ENCODE measurements around the gene CRY2. TPM values are rescaled to one million over a fixed set of nuclear protein-coding genes. Genes with fewer than 3 reads are reported as not detected.
A peak's percentile ranks its signal among the peaks of the same experiment; 100 is the strongest.

Gene CRY2
- total RNA-seq, 2 donors from 2014 or later, result 19.8 to 20.1 TPM

DNA sequence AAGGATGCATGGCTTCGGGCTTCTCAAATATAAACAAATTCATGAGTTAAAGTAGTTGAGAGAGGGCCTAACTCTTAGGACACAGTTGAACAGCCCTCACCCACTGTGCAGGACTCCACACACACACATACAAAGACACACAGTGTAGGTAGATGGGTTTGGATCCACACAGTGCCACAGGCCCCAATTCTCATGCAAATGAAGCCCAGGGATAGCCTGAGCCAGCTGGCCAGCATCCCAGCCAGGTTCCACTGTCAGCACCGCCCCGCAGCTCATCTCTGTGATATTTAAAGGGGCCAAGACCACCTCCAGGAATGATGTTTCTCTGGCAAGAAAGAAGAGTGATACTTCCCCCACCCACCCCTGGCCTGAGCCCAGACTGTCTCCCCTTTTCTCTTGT is 30.7 kb upstream of the CRY2 start:
- Mint-ChIP-seq H3K9me3 (no peaks in the 10 kb centered on the region), H3K36me3 (ENCODE audit: low read depth) (no peaks in the 10 kb centered on the region), H3K4me1 (peaks cover 3% of the 10 kb centered on the region), H3K4me3 (no peak overlapping the region), H3K27ac (no peak overlapping the region), H3K27me3 (ENCODE audit: insufficient read depth) (no peaks in the 10 kb centered on the region)
- H3K27me3 ChIP-seq (ENCODE audit: control insufficient read depth, insufficient read depth, low read length, poor library complexity, severe bottlenecking), result no peaks in the 10 kb centered on the region
- TF ChIP-seq, protein P1, sequence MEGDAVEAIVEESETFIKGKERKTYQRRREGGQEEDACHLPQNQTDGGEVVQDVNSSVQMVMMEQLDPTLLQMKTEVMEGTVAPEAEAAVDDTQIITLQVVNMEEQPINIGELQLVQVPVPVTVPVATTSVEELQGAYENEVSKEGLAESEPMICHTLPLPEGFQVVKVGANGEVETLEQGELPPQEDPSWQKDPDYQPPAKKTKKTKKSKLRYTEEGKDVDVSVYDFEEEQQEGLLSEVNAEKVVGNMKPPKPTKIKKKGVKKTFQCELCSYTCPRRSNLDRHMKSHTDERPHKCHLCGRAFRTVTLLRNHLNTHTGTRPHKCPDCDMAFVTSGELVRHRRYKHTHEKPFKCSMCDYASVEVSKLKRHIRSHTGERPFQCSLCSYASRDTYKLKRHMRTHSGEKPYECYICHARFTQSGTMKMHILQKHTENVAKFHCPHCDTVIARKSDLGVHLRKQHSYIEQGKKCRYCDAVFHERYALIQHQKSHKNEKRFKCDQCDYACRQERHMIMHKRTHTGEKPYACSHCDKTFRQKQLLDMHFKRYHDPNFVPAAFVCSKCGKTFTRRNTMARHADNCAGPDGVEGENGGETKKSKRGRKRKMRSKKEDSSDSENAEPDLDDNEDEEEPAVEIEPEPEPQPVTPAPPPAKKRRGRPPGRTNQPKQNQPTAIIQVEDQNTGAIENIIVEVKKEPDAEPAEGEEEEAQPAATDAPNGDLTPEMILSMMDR (conservative IDR thresholded peaks at IDR 0.05), result no peak
- WGBS, 2 experiments (ENCODE audit: insufficient coverage in 1 of 2, insufficient read length in 1 of 2), result 69% methylated on average over 3 of the region's 3 CpGs; no CpG with 5 or more reads in 1 of the 2 experiments
- H3K27ac ChIP-seq (ENCODE audit: low read depth, low read length), result no peak overlapping the region
- no peaks in the 10 kb centered on the region for H3K9me3 ChIP-seq (ENCODE audit: control insufficient read depth, low read length)
- no peaks in the 10 kb centered on the region for H3K4me1 ChIP-seq (ENCODE audit: control insufficient read depth, insufficient read depth, low read length)
- H3K36me3 ChIP-seq (ENCODE audit: control insufficient read depth, insufficient read depth, low read length), result peaks cover 6% of the 10 kb centered on the region
- peak; percentile 82 for DNase-seq
- no peak overlapping the region for H3K4me3 ChIP-seq (ENCODE audit: low read length)
- H3K9ac ChIP-seq (ENCODE audit: extremely low read depth, low read length, poor library complexity, severe bottlenecking), result no peak overlapping the region

DNA sequence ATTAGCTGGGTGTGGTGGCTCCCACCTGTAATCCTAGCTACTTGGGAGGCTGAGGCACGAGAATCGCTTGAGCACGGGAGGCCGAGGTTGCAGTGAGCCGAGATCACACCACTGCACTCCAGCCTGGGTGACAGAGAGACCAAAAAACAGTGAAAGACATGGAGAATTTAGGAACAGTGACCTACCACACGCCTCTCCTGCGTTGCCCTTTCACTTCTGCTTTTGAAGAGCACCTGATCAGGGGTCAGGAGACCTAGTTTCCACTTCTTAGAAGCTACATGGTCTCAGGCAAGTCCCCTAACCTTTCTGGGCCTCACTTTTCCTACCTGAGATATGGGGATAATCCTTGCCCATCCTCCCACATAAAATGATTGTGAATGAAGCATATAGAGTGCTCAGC is 30.1 kb upstream of the CRY2 start:
- H3K27ac Mint-ChIP-seq, result no peak overlapping the region
- Histone ChIP-seq H3K27ac (ENCODE audit: low read depth, low read length) (no peak overlapping the region), H3K36me3 (ENCODE audit: control insufficient read depth, insufficient read depth, low read length) (peaks cover under 1% of the 10 kb centered on the region), H3K9me3 (ENCODE audit: control insufficient read depth, low read length) (no peaks in the 10 kb centered on the region), H3K9ac (ENCODE audit: extremely low read depth, low read length, poor library complexity, severe bottlenecking) (no peak overlapping the region), H3K4me3 (ENCODE audit: low read length) (no peak overlapping the region), H3K27me3 (ENCODE audit: control insufficient read depth, insufficient read depth, low read length, poor library complexity, severe bottlenecking) (no peaks in the 10 kb centered on the region), H3K4me1 (ENCODE audit: control insufficient read depth, insufficient read depth, low read length) (no peaks in the 10 kb centered on the region)
- H3K4me3 Mint-ChIP-seq, result no peak overlapping the region
- WGBS, 2 experiments (ENCODE audit: insufficient coverage in 1 of 2, insufficient read length in 1 of 2), result 94 to 96% methylated on average over 7 of the region's 7 CpGs
- no peaks in the 10 kb centered on the region for H3K9me3 Mint-ChIP-seq
- no peaks in the 10 kb centered on the region for H3K27me3 Mint-ChIP-seq (ENCODE audit: insufficient read depth)
- TF ChIP-seq, protein P1 (conservative IDR thresholded peaks at IDR 0.05), result no peak
- peaks cover 3% of the 10 kb centered on the region for H3K4me1 Mint-ChIP-seq
- H3K36me3 Mint-ChIP-seq (ENCODE audit: low read depth), result no peaks in the 10 kb centered on the region
- no peak for DNase-seq

GRCh38 chr11:45818961-45819605 is 28.2 kb upstream of the CRY2 start:
- no peak for DNase-seq
- Mint-ChIP-seq H3K27me3 (ENCODE audit: insufficient read depth) (no peaks in the 10 kb centered on the region), H3K36me3 (ENCODE audit: low read depth) (no peaks in the 10 kb centered on the region), H3K27ac (no peak overlapping the region), H3K4me3 (no peak overlapping the region), H3K4me1 (peaks cover 3% of the 10 kb centered on the region), H3K9me3 (no peaks in the 10 kb centered on the region)
- WGBS, 2 experiments (ENCODE audit: insufficient coverage in 1 of 2, insufficient read length in 1 of 2), result 86 to 91% methylated on average over 4 to 6 of the region's 6 CpGs
- H3K27me3 ChIP-seq (ENCODE audit: control insufficient read depth, insufficient read depth, low read length, poor library complexity, severe bottlenecking), result no peaks in the 10 kb centered on the region
- no peaks in the 10 kb centered on the region for H3K36me3 ChIP-seq (ENCODE audit: control insufficient read depth, insufficient read depth, low read length)
- H3K27ac ChIP-seq (ENCODE audit: low read depth, low read length), result no peak overlapping the region
- no peak overlapping the region for H3K4me3 ChIP-seq (ENCODE audit: low read length)
- H3K9me3 ChIP-seq (ENCODE audit: control insufficient read depth, low read length), result no peaks in the 10 kb centered on the region
- TF ChIP-seq, protein P1 (conservative IDR thresholded peaks at IDR 0.05), result no peak
- no peaks in the 10 kb centered on the region for H3K4me1 ChIP-seq (ENCODE audit: control insufficient read depth, insufficient read depth, low read length)
- no peak overlapping the region for H3K9ac ChIP-seq (ENCODE audit: extremely low read depth, low read length, poor library complexity, severe bottlenecking)
